Stimulated activated CD8-positive, alpha-beta memory T cell treated with anti-CD3 and anti-CD28 coated beads, Interleukin-7, amount 100 ng/mL, for 24 hours (primary cell): Measurements from ENCODE around the gene NARS2.
"Not testable (repeated sequence)": the region's sequence is repeated elsewhere in the genome, so short reads cannot be mapped to it uniquely, and the experiment has no call there.

Experiments used
- DNase-seq: peaks from one replicate; pipeline ENCODE4 v3.0.0-alpha.2; 2020; ENCODE audit warnings: low read depth

Gene NARS2

GRCh38 chr11:78541537-78541936, 33.1 kb downstream of the NARS2 start:
- no peak for DNase-seq

- no peak for DNase-seq
These were observed 34.4 kb downstream of the NARS2 start for GRCh38 chr11:78540256-78540655.

- no peak for DNase-seq
These were observed 35.2 kb downstream of the NARS2 start for GRCh38 chr11:78539506-78539905.

GRCh38 chr11:78536933-78537332, 37.7 kb downstream of the NARS2 start:
- no peak for DNase-seq

GRCh38 chr11:78535920-78536319, 38.7 kb downstream of the NARS2 start:
- DNase-seq = no peak

GRCh38 chr11:78535027-78535426, 39.6 kb downstream of the NARS2 start:
- no peak for DNase-seq

GRCh38 chr11:78533399-78533798, 41.3 kb downstream of the NARS2 start:
- no peak for DNase-seq

GRCh38 chr11:78532991-78533390, 41.7 kb downstream of the NARS2 start:
- no peak for DNase-seq

- DNase-seq = no peak
These were observed 48.0 kb downstream of the NARS2 start for GRCh38 chr11:78526497-78527146.

GRCh38 chr11:78525720-78526119, 48.9 kb downstream of the NARS2 start:
- no peak for DNase-seq

- no peak for DNase-seq
These were observed 54.4 kb downstream of the NARS2 start for GRCh38 chr11:78520230-78520629.

- no peak for DNase-seq
These were observed 58.4 kb downstream of the NARS2 start for GRCh38 chr11:78516281-78516680.

- DNase-seq = no peak
These were observed 59.7 kb downstream of the NARS2 start for GRCh38 chr11:78514922-78515502.

GRCh38 chr11:78513085-78513484, 61.6 kb downstream of the NARS2 start:
- not testable (repeated sequence) for DNase-seq

- DNase-seq = no peak
These were observed 64.1 kb downstream of the NARS2 start for GRCh38 chr11:78510597-78510996.

- no peak for DNase-seq
These were observed 64.6 kb downstream of the NARS2 start for GRCh38 chr11:78510025-78510596.

GRCh38 chr11:78504708-78505107, 70.0 kb downstream of the NARS2 start:
- DNase-seq = no peak

- no peak for DNase-seq
These were observed 70.5 kb downstream of the NARS2 start for GRCh38 chr11:78504181-78504580.

- DNase-seq = no peak
These were observed 74.7 kb downstream of the NARS2 start for GRCh38 chr11:78499971-78500370.

- DNase-seq = no peak
These were observed 77.4 kb downstream of the NARS2 start for GRCh38 chr11:78497293-78497692.

GRCh38 chr11:78493413-78493975, 81.2 kb downstream of the NARS2 start:
- DNase-seq = no peak

GRCh38 chr11:78492973-78493372, 81.7 kb downstream of the NARS2 start:
- DNase-seq = no peak

- no peak for DNase-seq
These were observed 85.5 kb downstream of the NARS2 start for GRCh38 chr11:78489184-78489583.
